Heart left ventricle (tissue), 16 donors: ENCODE measurements around the gene HGFAC. TPM values are rescaled to one million over a fixed set of nuclear protein-coding genes. Genes with fewer than 3 reads are reported as not detected.
A peak's percentile ranks its signal among the peaks of the same experiment; 100 is the strongest.

Experiments
- ATAC-seq, 4 donors: fragments of 200-7000 bp; cut with Tn5 transposase; one replicate each; pipeline ENCODE4 v1.9.1; 2020 to 2022; ENCODE audit warnings: moderate library complexity in 4 of 4, mild to moderate bottlenecking in 3 of 4, moderate number of reproducible peaks in 1 of 4
- DNase-seq, 5 donors: peaks; one replicate each; pipeline ENCODE4 v3.0.0-alpha.2; 2020
- H3K27ac ChIP-seq, 12 donors: fragments of 200-600 bp; sonication (generic) in 4 of 12; one replicate each; pipeline versions ENCODE4 v1.5.0 to v1.8.0; 2016 to 2022; ENCODE audit warnings: mild to moderate bottlenecking in 2 of 12
- H3K27me3 ChIP-seq, 9 donors: fragments of 200-600 bp; sonication (generic) in 2 of 9; one replicate each; pipeline versions ENCODE4 v1.5.1 to v1.8.0; 2016 to 2022; ENCODE audit warnings: mild to moderate bottlenecking in 3 of 9
- H3K36me3 ChIP-seq, 9 donors: fragments of 200-600 bp; sonication (generic) in 2 of 9; one replicate each; pipeline versions ENCODE4 v1.5.0 to v1.8.0; 2018 to 2022; ENCODE audit warnings: mild to moderate bottlenecking in 2 of 9
- H3K4me1 ChIP-seq, 12 donors: fragments of 200-600 bp; sonication (generic) in 4 of 12; one replicate each; pipeline versions ENCODE4 v1.5.0 to v1.8.0; 2016 to 2022; ENCODE audit warnings: mild to moderate bottlenecking in 3 of 12
- H3K4me3 ChIP-seq, 12 donors: fragments of 200-600 bp; sonication (generic) in 4 of 12; one replicate each; pipeline versions ENCODE4 v1.5.0 to v1.8.0; 2017 to 2022; ENCODE audit warnings: mild to moderate bottlenecking in 9 of 12, moderate library complexity in 4 of 12
- H3K9me3 ChIP-seq, 12 donors: fragments of 200-600 bp; sonication (generic) in 4 of 12; one replicate each; pipeline versions ENCODE4 v1.5.0 to v1.8.0; 2016 to 2022; ENCODE audit warnings: mild to moderate bottlenecking in 1 of 12
- POLR2A ChIP-seq, 2 donors: fragments of 450-650 bp; IDR thresholded peaks; one replicate each; pipeline ENCODE4 v1.6.1; 2017; ENCODE audit warnings: antibody characterized with exemption in 2 of 2, mild to moderate bottlenecking in 2 of 2, moderate library complexity in 2 of 2
- WGBS, 4 donors: extraction: QIAGEN DNeasy Blood & Tissue Kit in 2 of 4; methylation state at CpG; one replicate each; pipeline versions ENCODE4 v1.1.5 to v1.1.7; 2013 to 2018; 5-methylcytosine and 5-hydroxymethylcytosine counted together
- intact Hi-C, 10 donors: fragments of 100-400 bp; cut with DNase I; formaldehyde crosslinking; loops; one replicate each; pipeline versions ENCODE4 v1.11.1 to v1.14.2; 2022
- polyA plus RNA-seq, 2 donors: library from polyadenylated mRNA; stranded (reverse); fragments of 200-250 nt; gene quantifications; one replicate each; pipeline ENCODE4 v1.2.3, GENCODE V29; 2013
- total RNA-seq, 9 donors: library from RNA; depleted of rRNA in 2 of 9; stranded (reverse); fragments of >200 nt in 2 of 9; fragmentation: NEBNext Ultra II Directional in 3 of 9; extraction: Animal tissue kit (Norgen Biotek cat#: 25700) in 3 of 9; gene quantifications; one replicate each; pipeline versions ENCODE4 v1.1.0 to v1.2.4, GENCODE V29; 2016 to 2023
- TF ChIP-seq, protein P1 (sequence below), 12 donors: fragments of 200-600 bp; sonication (generic) in 4 of 12; IDR thresholded peaks; one replicate each; pipeline versions ENCODE4 v1.5.0 to v1.8.0; 2018 to 2022; ENCODE audit warnings: antibody characterized with exemption in 12 of 12, mild to moderate bottlenecking in 5 of 12
- donor health status: ischemic (EF 13 %, LVEDD 7.1; RV severe dilation, severe dysfunction).
- donor health status: healthy with polysubstance abuse.
- donor health status: DM: no; HTN: yes; CAD: no.
- donor health status: DM: no; HTN: no; CAD: no.
- donor health status: ischemic (EF 25% LVEDD 6.9; RV normal size, moderate dysfunction).
- donor health status: ischemic (EF 25% LVEDD 5.7; RV mildly dilated, moderate dysfunction).
- donor health status: healthy.
- donor health status: DM: yes; HTN: yes; CAD: no.
- donor health status: ischemic (EF 35%, LVEDD 5.7; RV mildly dilated, moderate dysfunction).
- donor health status: nonischemic (EF 11% LVEDD 7.7; RV severe dilation, severe dysfunction).
- donor health status: DM: yes; HTN: yes; CAD: no.
- donor health status: PGD.
- donor health status: ischemic (EF 29% LVEDD 5.4; RV normal size, mild dysfunction).
- donor health status: nonischemic (EF 23%, LVEDD 6.1; RV moderate dilation, normal function).

Gene HGFAC
- total and polyA plus RNA-seq, 11 donors: 0.11 to 0.73 (median 0.47) TPM; not detected in 4

DNA sequence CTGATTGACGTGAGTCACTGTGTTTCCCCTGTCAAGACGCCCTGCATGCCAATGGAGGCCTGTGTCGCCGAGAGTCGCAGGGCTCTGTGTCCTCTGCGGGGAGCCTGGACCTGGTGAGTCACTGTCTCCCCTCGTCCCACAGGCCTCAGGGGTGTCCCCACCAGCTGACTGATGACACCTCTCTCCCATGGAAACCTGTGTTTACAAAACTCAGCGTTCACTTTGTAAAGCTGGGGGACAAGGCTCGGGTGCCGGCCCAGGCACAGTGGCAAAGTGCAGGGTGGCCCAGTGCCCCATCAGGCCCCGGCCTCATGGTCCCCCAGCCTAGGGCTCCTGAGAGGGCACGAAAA is 21.2 kb upstream of the HGFAC start:
- no peaks in the 10 kb centered on the region for H3K27me3 ChIP-seq
- no peaks in the 10 kb centered on the region for H3K9me3 ChIP-seq
- H3K4me1 ChIP-seq: no peaks in the 10 kb centered on the region
- no peak overlapping the region for H3K4me3 ChIP-seq
- intact Hi-C loops: no loop called here
- TF ChIP-seq POLR2A (IDR thresholded peaks at IDR 0.05): no peak
- TF ChIP-seq, protein P1, sequence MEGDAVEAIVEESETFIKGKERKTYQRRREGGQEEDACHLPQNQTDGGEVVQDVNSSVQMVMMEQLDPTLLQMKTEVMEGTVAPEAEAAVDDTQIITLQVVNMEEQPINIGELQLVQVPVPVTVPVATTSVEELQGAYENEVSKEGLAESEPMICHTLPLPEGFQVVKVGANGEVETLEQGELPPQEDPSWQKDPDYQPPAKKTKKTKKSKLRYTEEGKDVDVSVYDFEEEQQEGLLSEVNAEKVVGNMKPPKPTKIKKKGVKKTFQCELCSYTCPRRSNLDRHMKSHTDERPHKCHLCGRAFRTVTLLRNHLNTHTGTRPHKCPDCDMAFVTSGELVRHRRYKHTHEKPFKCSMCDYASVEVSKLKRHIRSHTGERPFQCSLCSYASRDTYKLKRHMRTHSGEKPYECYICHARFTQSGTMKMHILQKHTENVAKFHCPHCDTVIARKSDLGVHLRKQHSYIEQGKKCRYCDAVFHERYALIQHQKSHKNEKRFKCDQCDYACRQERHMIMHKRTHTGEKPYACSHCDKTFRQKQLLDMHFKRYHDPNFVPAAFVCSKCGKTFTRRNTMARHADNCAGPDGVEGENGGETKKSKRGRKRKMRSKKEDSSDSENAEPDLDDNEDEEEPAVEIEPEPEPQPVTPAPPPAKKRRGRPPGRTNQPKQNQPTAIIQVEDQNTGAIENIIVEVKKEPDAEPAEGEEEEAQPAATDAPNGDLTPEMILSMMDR (IDR thresholded peaks at IDR 0.05): no peak
- 89 to 92% (median 90%) methylated on average over 12 of the region's 12 CpGs for WGBS, 4 donors
- ATAC-seq (no peak), DNase-seq (peak in 3 of 5 donors; percentile 10 to 40 (median 20))
- no peak overlapping the region for H3K27ac ChIP-seq
- peaks cover 0 to 69% (median 53%) of the 10 kb centered on the region in 9 donors for H3K36me3 ChIP-seq

DNA sequence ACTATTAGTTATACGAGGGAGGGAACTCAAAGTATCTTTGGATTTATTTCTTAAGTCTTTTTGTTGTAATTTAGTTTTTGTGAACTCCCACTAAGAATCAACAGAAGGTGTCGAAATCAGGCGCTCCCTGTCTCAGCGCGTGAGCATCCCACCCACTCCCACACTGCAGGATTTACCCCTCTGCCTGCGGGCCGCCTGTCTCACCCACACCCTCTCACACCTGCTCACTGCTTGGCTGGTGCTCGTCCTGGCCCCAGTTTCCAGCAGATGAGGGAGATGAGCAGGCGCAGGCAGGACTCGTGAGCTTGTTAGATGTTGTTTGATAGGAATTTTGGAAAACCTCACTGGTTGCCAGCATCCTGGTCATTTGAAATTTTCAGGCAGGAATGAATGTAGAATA is 20.8 kb upstream of the HGFAC start:
- no peak overlapping the region for H3K4me3 ChIP-seq
- no peak for ATAC-seq
- peaks cover 0 to 65% (median 50%) of the 10 kb centered on the region in 9 donors for H3K36me3 ChIP-seq
- H3K9me3 ChIP-seq: no peaks in the 10 kb centered on the region
- H3K27ac ChIP-seq: no peak overlapping the region
- 93 to 95% (median 94%) methylated on average over 10 of the region's 10 CpGs for WGBS, 4 donors
- H3K27me3 ChIP-seq: no peaks in the 10 kb centered on the region
- peak in 2 of 5 donors; percentile 6 to 30 for DNase-seq
- intact Hi-C loops: no loop called here
- TF ChIP-seq, protein P1 (IDR thresholded peaks at IDR 0.05): no peak
- TF ChIP-seq POLR2A (IDR thresholded peaks at IDR 0.05): no peak
- no peaks in the 10 kb centered on the region for H3K4me1 ChIP-seq

DNA sequence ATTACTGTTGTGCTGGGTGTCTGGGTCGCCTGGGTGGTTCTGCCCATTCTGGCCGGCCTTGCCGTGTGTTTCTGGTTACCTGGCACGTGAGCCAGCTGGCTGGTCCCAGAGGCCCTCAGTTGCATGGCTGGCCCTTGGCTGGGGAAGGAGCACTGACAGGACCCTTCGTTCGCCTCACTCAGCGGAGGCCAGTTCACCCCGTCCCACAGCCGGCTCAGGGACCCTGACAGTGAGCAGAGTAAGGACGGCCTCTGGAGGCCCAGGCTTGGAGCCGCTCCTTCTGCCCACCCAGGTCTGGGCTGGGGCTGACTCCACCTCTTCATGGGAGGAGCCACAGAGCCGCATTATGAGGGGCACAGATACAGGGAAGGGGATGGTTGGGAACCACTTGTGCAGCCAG is 20.3 kb upstream of the HGFAC start:
- intact Hi-C loops: no loop called here
- no peak for ATAC-seq
- Histone ChIP-seq H3K27ac (no peak overlapping the region), H3K27me3 (no peaks in the 10 kb centered on the region), H3K4me3 (no peak overlapping the region), H3K9me3 (no peaks in the 10 kb centered on the region), H3K36me3 (peaks cover 0 to 63% (median 44%) of the 10 kb centered on the region in 9 donors), H3K4me1 (no peaks in the 10 kb centered on the region)
- WGBS, 4 donors: 83 to 88% (median 87%) methylated on average over 10 to 12 of the region's 12 CpGs
- TF ChIP-seq POLR2A (IDR thresholded peaks at IDR 0.05): no peak
- TF ChIP-seq, protein P1 (IDR thresholded peaks at IDR 0.05): no peak
- peak in 3 of 5 donors; percentile 13 to 44 (median 19) for DNase-seq

DNA sequence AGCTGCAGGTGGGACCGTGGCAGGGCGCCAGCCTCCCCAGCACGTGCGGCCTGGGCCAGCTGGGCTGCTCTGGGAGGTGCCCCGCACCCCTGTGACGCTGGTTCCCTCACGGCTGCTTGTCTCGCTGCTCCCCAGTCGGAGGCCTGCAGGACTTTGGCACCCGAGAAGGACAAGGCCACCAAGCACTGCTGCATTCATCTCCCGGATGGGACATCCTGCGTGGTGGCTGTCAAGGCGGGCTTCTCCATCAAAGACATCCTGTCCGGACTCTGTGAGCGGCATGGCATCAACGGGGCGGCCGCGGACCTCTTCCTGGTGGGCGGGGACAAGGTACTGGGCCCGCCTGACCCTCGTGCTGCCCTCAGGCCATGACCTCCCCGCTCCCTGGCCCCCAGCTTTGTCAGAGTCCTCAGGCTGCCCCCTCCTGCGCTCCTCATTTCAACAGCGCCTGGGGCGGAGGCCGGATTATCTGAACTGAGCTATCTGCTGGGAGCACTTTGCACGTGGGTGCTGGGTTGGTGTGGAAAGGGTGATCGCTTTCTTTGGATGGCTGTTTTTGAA is 19.4 kb upstream of the HGFAC start:
- intact Hi-C loops: no loop called here
- Histone ChIP-seq H3K27me3 (no peaks in the 10 kb centered on the region), H3K4me1 (no peaks in the 10 kb centered on the region), H3K4me3 (no peak overlapping the region), H3K27ac (no peak overlapping the region), H3K36me3 (peaks cover 0 to 59% (median 36%) of the 10 kb centered on the region in 9 donors), H3K9me3 (no peaks in the 10 kb centered on the region)
- DNase-seq: peak in 2 of 5 donors; percentile 19 to 29
- WGBS, 4 donors: 89 to 95% (median 91%) methylated on average over 22 to 29 of the region's 29 CpGs
- peak in 1 of 4 donors; percentile 12 for ATAC-seq
- TF ChIP-seq, protein P1 (IDR thresholded peaks at IDR 0.05): no peak
- TF ChIP-seq POLR2A (IDR thresholded peaks at IDR 0.05): no peak
